DND-41 (cell line): ENCODE results near the gene SOCS2.

Experiments used
- ATAC-seq: fragments of 200-7000 bp; cut with Tn5 transposase; 3 replicates; pipeline ENCODE4 v1.9.1; 2021; ENCODE audit warnings: low read depth; ENCODE audit not compliant: insufficient read depth
- DNase-seq: peaks from one replicate; pipeline ENCODE4 v3.0.0-alpha.2; 2020
- H2AFZ ChIP-seq: 2 replicates; pipeline ENCODE4 v1.6.0; 2012; ENCODE audit warnings: low read depth, low read length
- H3K27ac ChIP-seq: 2 replicates; pipeline ENCODE4 v1.5.1; 2012; ENCODE audit warnings: low read length, inconsistent platforms
- H3K27me3 ChIP-seq: fragments of 200-600 bp; sonication (generic); 2 replicates; pipeline ENCODE4 v1.6.0; 2012; ENCODE audit warnings: low read length, mild to moderate bottlenecking, inconsistent platforms; ENCODE audit not compliant: insufficient read depth, poor library complexity
- H3K36me3 ChIP-seq: 2 replicates; pipeline ENCODE4 v1.5.1; 2012; ENCODE audit warnings: low read length, inconsistent platforms; ENCODE audit not compliant: insufficient read depth
- H3K4me1 ChIP-seq: 2 replicates; pipeline ENCODE4 v1.5.1; 2012; ENCODE audit warnings: mild to moderate bottlenecking, low read length; ENCODE audit not compliant: insufficient read depth
- H3K4me2 ChIP-seq: 2 replicates; pipeline ENCODE4 v1.6.0; 2012; ENCODE audit warnings: mild to moderate bottlenecking, moderate library complexity, low read length, inconsistent platforms; ENCODE audit not compliant: insufficient read depth
- H3K4me3 ChIP-seq, 2 experiments: fragments of 200-600 bp in 1 of 2; shearing (Covaris generic) in 1 of 2; 2 replicates each; pipeline ENCODE4 v1.5.1; 2012 to 2016; ENCODE audit warnings: inconsistent platforms in 2 of 2, low read length in 2 of 2, mild to moderate bottlenecking in 2 of 2, low read depth in 1 of 2, moderate library complexity in 1 of 2
- H3K79me2 ChIP-seq: 2 replicates; pipeline ENCODE4 v1.6.0; 2012; ENCODE audit warnings: low read length, inconsistent platforms; ENCODE audit not compliant: insufficient read depth
- H3K9ac ChIP-seq: 2 replicates; pipeline ENCODE4 v1.6.0; 2012; ENCODE audit warnings: low read depth, mild to moderate bottlenecking, inconsistent platforms, low read length, moderate library complexity
- H3K9me3 ChIP-seq: 2 replicates; pipeline ENCODE4 v1.5.1; 2012; ENCODE audit warnings: low read length, moderate library complexity, mild to moderate bottlenecking, inconsistent platforms; ENCODE audit not compliant: insufficient read depth, severe bottlenecking
- H4K20me1 ChIP-seq: 2 replicates; pipeline ENCODE4 v1.6.0; 2012; ENCODE audit warnings: low read length; ENCODE audit not compliant: insufficient read depth
- CTCF ChIP-seq: IDR thresholded peaks from 2 replicates; pipeline ENCODE4 v1.5.1; 2012; ENCODE audit warnings: borderline replicate concordance, low read length, moderate library complexity, mild to moderate bottlenecking; ENCODE audit not compliant: poor library complexity, severe bottlenecking; ENCODE audit errors: extremely low read depth
- EZH2 ChIP-seq: IDR thresholded peaks from 3 replicates; pipeline ENCODE4 v1.6.1; 2012; ENCODE audit warnings: borderline replicate concordance, low read depth, mild to moderate bottlenecking, moderate library complexity, low read length, inconsistent platforms; ENCODE audit not compliant: severe bottlenecking

Gene SOCS2

GRCh38 chr12:93609281-93610192, 37.1 kb downstream of the SOCS2 start:
- Histone ChIP-seq H3K9ac (no peak overlapping the region), H3K36me3 (no peaks in the 10 kb centered on the region), H3K4me2 (no peak overlapping the region), H3K79me2 (no peaks in the 10 kb centered on the region), H4K20me1 (no peaks in the 10 kb centered on the region), H3K4me1 (no peaks in the 10 kb centered on the region), H3K27ac (no peak overlapping the region), H2AFZ (no peak overlapping the region), H3K27me3 (no peaks in the 10 kb centered on the region), H3K4me3 (no peak overlapping the region), H3K9me3 (no peaks in the 10 kb centered on the region)
- DNase-seq (no peak), ATAC-seq (no peak)
- TF ChIP-seq EZH2 (no peak), CTCF (no peak)

- no peaks in the 10 kb centered on the region for H3K27me3 ChIP-seq
- H2AFZ ChIP-seq: no peak overlapping the region
- H3K27ac ChIP-seq: no peak overlapping the region
- no peak for ATAC-seq
- no peak overlapping the region for H3K9ac ChIP-seq
- H3K79me2 ChIP-seq: no peaks in the 10 kb centered on the region
- no peaks in the 10 kb centered on the region for H3K36me3 ChIP-seq
- TF ChIP-seq EZH2: no peak
- no peak for TF ChIP-seq CTCF
- no peaks in the 10 kb centered on the region for H3K9me3 ChIP-seq
- H3K4me1 ChIP-seq: no peaks in the 10 kb centered on the region
- no peaks in the 10 kb centered on the region for H4K20me1 ChIP-seq
- no peak overlapping the region for H3K4me2 ChIP-seq
- H3K4me3 ChIP-seq: no peak overlapping the region
- DNase-seq: no peak
These were observed 40.3 kb downstream of the SOCS2 start for GRCh38 chr12:93612776-93613175.

- Histone ChIP-seq H3K9me3 (peaks cover 2% of the 10 kb centered on the region), H4K20me1 (no peaks in the 10 kb centered on the region), H3K9ac (no peak overlapping the region), H3K4me1 (no peaks in the 10 kb centered on the region), H3K36me3 (no peaks in the 10 kb centered on the region), H2AFZ (no peak overlapping the region), H3K27me3 (no peaks in the 10 kb centered on the region), H3K79me2 (no peaks in the 10 kb centered on the region), H3K4me2 (no peak overlapping the region), H3K27ac (no peak overlapping the region), H3K4me3 (no peak overlapping the region)
- DNase-seq: no peak
- TF ChIP-seq EZH2: no peak
- no peak for TF ChIP-seq CTCF
- ATAC-seq: no peak
These were observed 42.6 kb downstream of the SOCS2 start for GRCh38 chr12:93614917-93615596.
